Activated naive CD4-positive, alpha-beta T cell treated with anti-CD3 and anti-CD28 coated beads, Interleukin-2, amount 10 ng/mL, durations not matched to agents 7 days and 5 days (primary cell): ENCODE results near the gene LLCFC1.

ENCODE experiments used
- CTCF ChIA-PET: fragments of 350-600 bp; sonication (Branson Sonifier 250); formaldehyde crosslinking; loops from one replicate; lab custom pipeline; 2021; ENCODE audit warnings: antibody characterized with exemption; lab: Charles Lee
- DNase-seq: peaks from one replicate; pipeline ENCODE4 v3.0.0-alpha.2; 2020
- H3K27ac Mint-ChIP-seq: one replicate; pipeline ENCODE4 v1.8.0; 2021; ENCODE audit warnings: mild to moderate bottlenecking, moderate library complexity, mixed read lengths
- H3K27me3 Mint-ChIP-seq: one replicate; pipeline ENCODE4 v1.8.0; 2021; ENCODE audit warnings: mild to moderate bottlenecking, mixed read lengths
- H3K36me3 Mint-ChIP-seq: one replicate; pipeline ENCODE4 v1.8.0; 2021; ENCODE audit warnings: mixed read lengths
- H3K4me1 Mint-ChIP-seq: one replicate; pipeline ENCODE4 v1.8.0; 2021; ENCODE audit warnings: mixed read lengths
- H3K4me3 Mint-ChIP-seq: one replicate; pipeline ENCODE4 v1.8.0; 2021; ENCODE audit warnings: mild to moderate bottlenecking, moderate library complexity, mixed read lengths
- H3K9me3 Mint-ChIP-seq: one replicate; pipeline ENCODE4 v1.8.0; 2021; ENCODE audit warnings: mixed read lengths

LLCFC1 gene

DNA sequence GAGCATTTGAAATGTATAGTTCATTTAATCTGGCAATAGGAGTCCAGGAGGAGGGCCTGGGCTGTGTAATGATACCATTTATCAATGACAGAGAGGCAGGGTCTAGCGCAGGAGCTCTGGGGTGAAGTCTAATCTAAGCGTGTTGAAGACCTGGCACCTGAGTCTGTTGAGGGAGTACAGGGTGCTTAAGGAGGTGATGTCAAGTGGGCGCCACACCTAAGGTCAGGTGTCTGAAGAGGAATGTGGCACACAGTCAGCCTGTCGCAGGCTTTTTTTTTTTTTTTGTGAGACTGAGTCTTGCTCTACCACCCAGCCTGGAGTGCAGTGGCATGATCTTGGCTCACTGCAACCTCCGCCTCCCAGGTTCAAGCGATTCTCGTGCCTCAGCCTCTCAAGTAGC, 2.3 kb downstream of the LLCFC1 start:
- Mint-ChIP-seq H3K4me1 (no peaks in the 10 kb centered on the region), H3K27ac (no peak overlapping the region), H3K27me3 (peaks cover 21% of the 10 kb centered on the region), H3K36me3 (no peaks in the 10 kb centered on the region), H3K4me3 (no peak overlapping the region), H3K9me3 (no peaks in the 10 kb centered on the region)
- CTCF ChIA-PET, result no interaction called here
- DNase-seq, result no peak

DNA sequence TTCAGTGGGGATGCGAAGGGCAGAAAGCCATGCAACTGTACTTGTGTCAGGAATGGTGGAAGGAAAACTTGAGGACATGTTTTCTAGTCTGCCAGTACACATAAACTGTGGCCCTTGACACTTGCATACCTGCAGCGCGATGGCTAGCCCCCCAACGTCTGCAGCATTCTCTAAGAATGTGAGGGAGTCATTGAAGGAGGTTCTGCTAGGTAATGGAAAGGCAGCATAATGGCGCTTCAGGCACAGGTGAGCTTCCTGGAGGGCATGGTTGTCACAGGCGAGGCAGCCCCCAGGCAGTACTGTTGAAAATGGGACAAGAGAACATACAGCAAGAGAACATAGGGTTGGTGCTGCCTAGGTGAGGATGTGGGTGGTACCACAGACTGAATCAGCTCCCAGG, 3.5 kb downstream of the LLCFC1 start:
- H3K4me3 Mint-ChIP-seq, result no peak overlapping the region
- no peak for DNase-seq
- CTCF ChIA-PET, result interaction anchor here (0.6 kb wide), 1 partner anchor 232 kb away, joined by 3 read pairs; no protein-coding TSS in a partner anchor

DNA sequence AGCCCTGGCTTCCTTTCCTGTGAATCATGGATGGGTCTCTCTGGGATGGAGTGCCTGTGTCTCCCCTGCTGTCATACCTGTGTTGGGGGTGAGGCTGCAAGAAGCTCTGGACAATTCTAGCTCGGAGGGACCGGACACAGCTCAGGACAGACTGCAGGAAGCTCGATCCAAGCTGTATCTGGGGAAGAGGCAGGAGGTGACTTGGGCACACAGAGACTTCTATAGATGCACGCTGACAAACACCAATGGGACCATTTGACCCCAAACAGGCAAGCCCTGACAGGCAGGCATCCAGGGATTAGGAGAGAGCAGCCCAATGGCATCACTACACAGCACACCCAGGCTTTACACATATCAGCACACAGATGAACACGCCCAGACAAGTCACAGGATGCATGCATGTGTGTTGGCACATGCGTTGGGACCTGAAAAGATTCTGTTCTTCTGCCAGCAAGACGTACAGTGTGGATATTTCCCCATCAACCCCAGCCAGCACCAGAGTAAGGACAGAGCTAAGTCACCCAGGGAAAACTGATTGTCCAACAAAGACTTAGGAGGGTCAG, 4.5 kb downstream of the LLCFC1 start:
- Mint-ChIP-seq H3K4me3 (no peak overlapping the region), H3K27ac (no peak overlapping the region), H3K36me3 (no peaks in the 10 kb centered on the region), H3K9me3 (no peaks in the 10 kb centered on the region), H3K4me1 (no peaks in the 10 kb centered on the region), H3K27me3 (peaks cover 33% of the 10 kb centered on the region)
- no peak for DNase-seq
- CTCF ChIA-PET, result interaction anchor here (0.6 to 0.8 kb wide), 2 partner anchors 17 to 650 kb away, joined by 3 read pairs; no protein-coding TSS in a partner anchor

More for the DNA sequence above, 3.5 kb downstream of the LLCFC1 start:
- Mint-ChIP-seq H3K4me1 (no peaks in the 10 kb centered on the region), H3K27me3 (peaks cover 30% of the 10 kb centered on the region), H3K27ac (no peak overlapping the region), H3K9me3 (no peaks in the 10 kb centered on the region), H3K36me3 (no peaks in the 10 kb centered on the region)

DNA sequence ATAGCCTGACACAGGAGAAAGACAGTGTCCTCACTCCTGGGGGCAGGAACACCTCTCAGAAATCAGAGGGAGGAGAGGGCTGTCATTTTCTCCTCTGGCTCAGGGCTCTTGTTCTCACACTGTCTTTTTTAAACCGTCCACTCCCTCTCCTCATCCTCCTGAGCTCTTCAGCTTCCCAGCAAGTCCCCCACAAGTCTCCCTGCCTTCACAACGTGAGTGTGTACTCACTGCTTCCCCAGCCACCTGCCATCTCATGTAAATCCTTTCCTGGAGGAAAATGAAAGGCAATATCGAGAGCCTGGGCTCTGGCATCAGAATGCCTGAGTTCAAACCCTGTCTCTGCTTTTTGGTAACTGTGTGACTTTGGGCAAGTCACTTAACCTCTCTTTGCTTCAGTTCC, 5.7 kb downstream of the LLCFC1 start:
- DNase-seq, result no peak
- H3K27me3 Mint-ChIP-seq, result peaks cover 28% of the 10 kb centered on the region
- H3K27ac Mint-ChIP-seq, result no peak overlapping the region
- H3K36me3 Mint-ChIP-seq, result no peaks in the 10 kb centered on the region
- H3K4me1 Mint-ChIP-seq, result no peaks in the 10 kb centered on the region
- H3K4me3 Mint-ChIP-seq, result no peak overlapping the region
- CTCF ChIA-PET, result no interaction called here
- no peaks in the 10 kb centered on the region for H3K9me3 Mint-ChIP-seq

DNA sequence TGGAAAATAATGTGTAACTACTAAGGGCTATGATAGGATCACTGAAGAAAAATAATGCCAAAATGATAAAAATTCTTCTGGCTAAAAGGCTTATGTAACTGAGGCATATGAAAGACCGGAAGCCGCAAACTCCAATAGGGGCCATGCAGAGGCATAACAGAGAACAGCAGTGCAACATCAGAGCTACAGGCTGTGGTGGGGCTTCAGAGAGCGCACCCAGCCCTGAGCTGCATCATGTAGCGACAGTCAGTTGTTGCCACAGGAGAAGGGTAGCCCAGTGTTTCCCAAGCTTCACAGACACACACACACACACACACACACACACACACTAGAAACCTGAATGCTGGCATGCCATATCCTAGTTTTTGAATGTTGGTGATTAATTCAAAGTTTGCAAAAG, 9.3 kb downstream of the LLCFC1 start:
- no peak overlapping the region for H3K4me3 Mint-ChIP-seq
- H3K4me1 Mint-ChIP-seq, result no peaks in the 10 kb centered on the region
- H3K36me3 Mint-ChIP-seq, result no peaks in the 10 kb centered on the region
- no peaks in the 10 kb centered on the region for H3K9me3 Mint-ChIP-seq
- no peak overlapping the region for H3K27ac Mint-ChIP-seq
- CTCF ChIA-PET, result no interaction called here
- DNase-seq, result no peak
- H3K27me3 Mint-ChIP-seq, result peaks cover 46% of the 10 kb centered on the region

DNA sequence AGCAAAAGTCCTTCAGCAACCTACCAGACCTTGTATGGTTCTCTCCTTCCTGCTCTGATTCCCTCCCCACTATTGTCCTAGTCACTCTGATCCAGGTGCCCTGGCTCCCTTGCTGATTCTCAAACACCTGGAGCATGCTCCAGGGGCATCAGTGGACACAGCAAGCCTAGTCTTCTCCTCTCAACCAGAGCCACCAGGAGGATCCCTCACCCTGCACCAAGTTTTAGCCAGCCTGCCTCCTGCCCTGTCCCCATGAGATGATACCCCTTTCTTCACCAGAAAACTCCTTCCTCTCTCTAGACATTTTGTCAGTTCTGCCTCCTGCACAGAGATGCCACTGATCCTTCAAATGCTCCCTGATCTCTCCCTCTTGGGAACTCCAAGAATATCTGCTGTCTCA, 11.0 kb downstream of the LLCFC1 start:
- H3K4me3 Mint-ChIP-seq, result no peak overlapping the region
- H3K27me3 Mint-ChIP-seq, result peaks cover 48% of the 10 kb centered on the region
- no peaks in the 10 kb centered on the region for H3K4me1 Mint-ChIP-seq

DNA sequence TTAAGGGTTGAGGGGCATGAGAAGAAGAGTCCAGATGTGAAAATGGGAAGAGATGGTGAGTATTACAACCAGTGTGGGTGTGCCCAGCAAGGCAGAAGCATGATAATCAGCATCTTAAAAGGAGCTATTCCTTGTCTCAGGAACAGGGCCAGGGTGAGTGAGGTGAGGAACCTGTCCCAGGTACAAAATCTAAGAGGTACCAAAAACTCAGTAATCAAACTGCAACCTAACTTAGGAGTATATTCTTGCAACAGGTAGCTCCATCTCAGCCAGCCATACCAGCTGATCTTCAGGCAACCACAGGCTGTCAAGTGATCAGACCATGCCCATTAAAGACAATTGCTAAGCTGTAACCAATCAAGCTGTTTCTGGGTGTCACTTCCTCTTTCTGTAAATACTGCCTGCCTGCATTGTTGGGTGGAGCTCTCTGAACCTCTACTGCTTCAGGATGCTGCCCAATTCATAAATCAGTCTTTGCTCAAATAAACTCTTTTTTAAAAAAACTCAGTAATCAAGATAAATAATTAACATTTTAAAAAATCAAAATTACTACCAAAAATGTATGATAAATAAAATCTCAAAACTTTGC, 15.5 kb downstream of the LLCFC1 start:
- DNase-seq, result no peak
- no peak overlapping the region for H3K27ac Mint-ChIP-seq
- H3K9me3 Mint-ChIP-seq, result peaks cover 17% of the 10 kb centered on the region
- no peaks in the 10 kb centered on the region for H3K4me1 Mint-ChIP-seq
- H3K4me3 Mint-ChIP-seq, result no peak overlapping the region
- H3K36me3 Mint-ChIP-seq, result peaks cover 4% of the 10 kb centered on the region
- peaks cover 49% of the 10 kb centered on the region for H3K27me3 Mint-ChIP-seq
- CTCF ChIA-PET, result no interaction called here

More for the DNA sequence above, 11.0 kb downstream of the LLCFC1 start:
- Mint-ChIP-seq H3K27ac (no peak overlapping the region), H3K36me3 (no peaks in the 10 kb centered on the region), H3K9me3 (peaks cover 7% of the 10 kb centered on the region)
- DNase-seq, result no peak
- CTCF ChIA-PET, result no interaction called here

DNA sequence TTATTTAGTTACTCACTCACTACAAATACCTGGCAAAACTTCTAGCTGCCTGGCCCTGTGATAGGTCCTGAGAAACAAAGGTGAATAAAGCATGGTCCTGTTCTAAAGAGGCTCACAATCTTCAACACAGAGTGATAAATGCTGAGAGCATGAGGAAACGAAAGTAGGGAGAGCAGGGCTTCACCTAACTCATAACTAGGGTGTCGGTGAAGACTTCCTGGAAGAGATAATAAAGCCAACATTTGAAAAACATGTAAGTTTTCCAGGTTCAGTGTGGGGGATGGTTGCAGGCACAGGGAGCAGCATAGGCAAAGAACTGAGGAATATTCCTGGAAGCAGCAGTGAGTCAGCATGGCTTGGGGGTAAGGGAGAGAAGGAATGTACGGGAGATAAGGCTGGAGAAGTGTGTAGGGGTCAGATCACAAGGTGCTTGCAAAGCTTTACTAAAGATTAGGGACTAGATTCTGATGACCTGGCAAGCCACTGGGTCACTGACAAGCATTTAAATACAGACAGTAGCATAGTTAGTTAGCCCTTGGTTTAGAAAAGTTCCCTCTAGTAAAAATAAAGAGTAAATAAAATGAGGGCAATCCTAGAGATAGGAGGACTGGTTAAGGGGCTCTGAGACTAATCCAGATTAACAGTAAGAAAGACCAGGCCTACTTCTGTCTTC, 17.8 kb downstream of the LLCFC1 start:
- no peak for DNase-seq
- H3K27me3 Mint-ChIP-seq, result peaks cover 51% of the 10 kb centered on the region
- no peak overlapping the region for H3K4me3 Mint-ChIP-seq
- no peak overlapping the region for H3K27ac Mint-ChIP-seq
- H3K9me3 Mint-ChIP-seq, result peaks cover 17% of the 10 kb centered on the region
- no peaks in the 10 kb centered on the region for H3K4me1 Mint-ChIP-seq
- CTCF ChIA-PET, result no interaction called here
- peaks cover 4% of the 10 kb centered on the region for H3K36me3 Mint-ChIP-seq

DNA sequence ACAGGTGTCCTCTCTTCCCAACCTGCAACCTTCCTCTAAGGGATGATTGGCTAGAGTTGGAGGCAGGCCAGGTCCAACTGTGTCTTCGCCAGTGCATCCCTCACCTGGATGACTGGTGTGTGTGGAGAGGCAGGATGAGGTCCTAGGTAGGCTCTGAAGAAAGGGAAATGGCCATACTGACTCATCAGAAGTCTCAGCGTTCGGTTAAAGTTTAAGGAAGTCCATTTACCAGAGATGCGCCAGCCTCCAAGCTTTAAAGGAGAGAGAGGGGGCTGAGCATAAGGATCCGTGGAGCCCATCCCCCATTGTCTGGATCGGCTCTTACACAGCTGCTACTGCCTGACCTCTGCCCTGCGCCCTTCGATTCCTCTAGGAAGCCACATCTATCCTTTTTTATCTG, 18.4 kb downstream of the LLCFC1 start:
- Mint-ChIP-seq H3K4me3 (no peak overlapping the region), H3K36me3 (peaks cover 4% of the 10 kb centered on the region), H3K27me3 (peaks cover 47% of the 10 kb centered on the region), H3K9me3 (peaks cover 17% of the 10 kb centered on the region), H3K27ac (no peak overlapping the region), H3K4me1 (no peaks in the 10 kb centered on the region)
- DNase-seq, result no peak
- CTCF ChIA-PET, result no interaction called here

DNA sequence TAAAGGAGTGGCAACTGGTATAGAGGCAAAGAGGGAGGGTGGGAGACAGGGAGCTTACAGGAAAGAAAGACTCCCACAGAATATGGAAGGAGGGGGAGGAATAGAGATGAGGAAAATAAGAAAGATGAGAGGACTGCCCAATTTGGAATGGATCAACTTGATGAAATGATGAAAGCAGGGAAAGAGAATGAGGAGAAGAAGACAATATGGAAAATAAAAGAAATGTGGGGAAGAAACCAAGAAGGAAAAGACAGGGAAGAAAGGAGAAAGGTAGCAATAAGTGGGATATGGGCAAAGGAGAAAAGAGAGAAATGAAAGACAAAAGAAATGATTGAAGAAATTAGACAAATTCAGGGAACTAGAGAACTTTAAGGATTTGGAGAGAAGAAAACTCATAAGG, 19.9 kb downstream of the LLCFC1 start:
- no peak overlapping the region for H3K4me3 Mint-ChIP-seq
- H3K9me3 Mint-ChIP-seq, result peaks cover 13% of the 10 kb centered on the region
- no peak for DNase-seq
- no peaks in the 10 kb centered on the region for H3K4me1 Mint-ChIP-seq
- peaks cover 4% of the 10 kb centered on the region for H3K36me3 Mint-ChIP-seq
- H3K27ac Mint-ChIP-seq, result no peak overlapping the region
- CTCF ChIA-PET, result no interaction called here
- peaks cover 41% of the 10 kb centered on the region for H3K27me3 Mint-ChIP-seq

DNA sequence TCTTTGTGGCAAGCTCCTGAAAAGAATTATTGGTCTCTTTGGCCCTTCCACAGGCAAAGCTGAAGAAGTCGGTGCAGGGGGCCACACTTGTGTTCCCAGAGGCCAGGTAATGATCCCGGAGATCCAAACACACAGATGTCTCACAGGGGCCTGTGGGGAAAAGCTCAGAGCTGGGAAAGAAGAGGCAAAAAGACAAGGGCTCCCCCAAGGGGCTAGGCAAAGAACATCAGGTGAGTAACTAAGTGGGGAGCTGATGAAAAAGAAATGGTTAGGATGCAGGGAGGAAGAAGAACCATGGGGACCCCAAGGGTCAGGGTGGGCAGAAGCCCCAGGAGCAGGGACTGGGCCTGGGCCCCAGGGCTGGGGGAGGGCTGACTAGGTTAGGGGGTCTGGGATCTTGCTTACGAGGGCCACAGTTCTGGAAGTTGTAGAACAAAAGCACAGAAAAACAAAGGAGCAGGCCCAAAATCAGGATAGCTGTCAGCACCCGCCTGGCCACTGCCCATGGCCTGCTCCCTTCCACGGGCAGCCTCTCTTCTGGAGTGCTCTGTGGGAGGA, 21.8 kb downstream of the LLCFC1 start:
- Mint-ChIP-seq H3K4me1 (no peaks in the 10 kb centered on the region), H3K27ac (no peak overlapping the region), H3K4me3 (no peak overlapping the region), H3K36me3 (peaks cover under 1% of the 10 kb centered on the region), H3K27me3 (peaks cover 34% of the 10 kb centered on the region), H3K9me3 (peaks cover 4% of the 10 kb centered on the region)
- CTCF ChIA-PET, result interaction anchor here (0.9 to 1.5 kb wide), 5 partner anchors 17 to 260 kb away, joined by 3 to 5 read pairs (median 3); no protein-coding TSS in a partner anchor
- no peak for DNase-seq

DNA sequence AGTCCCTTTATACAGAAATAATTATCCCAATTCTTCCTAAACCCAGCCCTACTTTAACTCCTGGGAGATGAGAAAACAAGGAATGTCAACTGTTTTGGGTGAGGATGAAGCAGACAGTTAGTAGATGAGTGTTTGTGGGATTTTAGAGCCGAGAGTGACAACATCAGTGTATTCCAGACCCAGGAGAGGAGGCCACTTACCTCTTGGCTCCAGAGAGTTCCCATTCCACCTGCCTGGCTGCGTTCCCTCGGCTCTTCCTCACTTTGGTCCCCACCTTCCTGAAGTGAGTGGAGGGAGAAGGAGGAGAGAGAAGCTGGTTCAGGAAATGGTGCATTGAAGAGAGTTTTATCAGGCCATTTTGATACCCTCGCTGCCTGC, 22.3 kb downstream of the LLCFC1 start:
- H3K27ac Mint-ChIP-seq, result no peak overlapping the region
- no peak for DNase-seq
- no peaks in the 10 kb centered on the region for H3K4me1 Mint-ChIP-seq
- no peaks in the 10 kb centered on the region for H3K9me3 Mint-ChIP-seq
- H3K27me3 Mint-ChIP-seq, result peaks cover 29% of the 10 kb centered on the region
- CTCF ChIA-PET, result interaction anchor here (0.9 to 1.5 kb wide), 4 partner anchors 18 to 82 kb away, joined by 3 to 5 read pairs (median 4); no protein-coding TSS in a partner anchor
- no peaks in the 10 kb centered on the region for H3K36me3 Mint-ChIP-seq
- H3K4me3 Mint-ChIP-seq, result no peak overlapping the region

DNA sequence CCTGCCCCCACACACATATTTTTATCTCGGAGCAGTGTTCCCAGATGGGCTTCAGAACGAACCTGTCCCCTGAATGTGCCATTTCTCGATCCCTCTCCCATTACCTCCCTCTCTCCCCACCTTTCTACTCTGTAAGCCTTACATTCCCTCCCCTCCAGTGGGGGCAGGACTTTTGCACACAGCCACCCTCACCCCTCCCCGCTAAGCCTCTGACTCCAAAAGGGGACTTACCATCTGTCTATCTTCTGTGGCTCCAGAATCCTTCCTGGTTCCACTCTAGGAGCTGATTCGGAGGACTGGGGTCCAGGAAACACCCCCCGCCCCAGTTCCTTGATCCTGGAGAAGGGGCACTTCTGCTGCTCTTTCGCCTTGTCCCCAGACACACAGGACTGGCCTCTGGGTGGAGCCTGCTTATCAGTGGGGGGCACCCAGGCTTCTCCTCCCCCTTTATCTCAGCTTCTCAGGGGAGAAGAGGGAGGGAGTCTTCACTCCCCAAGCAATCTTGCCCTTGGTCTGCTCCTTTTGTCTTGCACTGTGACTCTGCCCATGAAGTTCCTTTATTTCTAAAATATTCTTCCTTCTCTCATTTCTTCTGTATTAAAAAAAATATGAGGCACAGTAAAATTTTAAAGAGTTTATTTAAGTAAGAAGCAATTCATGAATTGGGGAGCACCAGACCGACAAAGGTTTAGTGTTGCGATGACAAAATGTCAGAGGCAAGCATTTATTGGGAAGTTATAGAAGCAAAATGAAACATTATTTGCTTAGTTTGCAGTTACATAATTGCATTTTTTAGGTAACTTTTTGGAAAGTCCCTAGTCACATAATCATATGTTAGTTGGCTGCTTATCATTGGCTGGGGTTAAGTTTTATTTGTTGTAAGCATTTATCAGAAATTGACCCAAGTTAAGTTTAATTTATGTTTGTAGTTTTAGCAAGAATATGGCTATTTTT, 23.0 kb downstream of the LLCFC1 start, which contains the start of gene KEL:
Gene KEL (minus strand): TSS at position 391 of the 954 bp plus-strand sequence. CDS start 157 bp downstream, at position 234.
- peaks cover 28% of the 10 kb centered on the region for H3K27me3 Mint-ChIP-seq

More for the DNA sequence above, 23.0 kb downstream of the LLCFC1 start, which contains the start of gene KEL:
- Mint-ChIP-seq H3K4me3 (no peak within 1 kb of the TSS), H3K4me1 (no peaks in the 10 kb centered on the region), H3K9me3 (no peaks in the 10 kb centered on the region), H3K27ac (no peak within 1 kb of the TSS), H3K36me3 (no peaks in the 10 kb centered on the region)
- DNase-seq, result no peak
- CTCF ChIA-PET, result interaction anchor here (0.9 kb wide), 1 partner anchor 41 kb away, joined by 3 read pairs; no protein-coding TSS in a partner anchor
